MM.1S (cell line): ENCODE data around the gene ANKRD6.

ENCODE experiments used
- EZH2 ChIP-seq: fragments of 300-600 bp; sonication (generic); optimal IDR thresholded peaks from 2 replicates; pipeline ENCODE3; 2017; ENCODE audit warnings: low read depth, mild to moderate bottlenecking, antibody characterized with exemption, low read length, mixed read lengths
- TF ChIP-seq, protein P1 (sequence below): fragments of 300-600 bp; sonication (generic); IDR thresholded peaks from 2 replicates; pipeline ENCODE4 v1.5.1; 2016; ENCODE audit warnings: antibody characterized with exemption, low read length, mixed read lengths

DNA sequence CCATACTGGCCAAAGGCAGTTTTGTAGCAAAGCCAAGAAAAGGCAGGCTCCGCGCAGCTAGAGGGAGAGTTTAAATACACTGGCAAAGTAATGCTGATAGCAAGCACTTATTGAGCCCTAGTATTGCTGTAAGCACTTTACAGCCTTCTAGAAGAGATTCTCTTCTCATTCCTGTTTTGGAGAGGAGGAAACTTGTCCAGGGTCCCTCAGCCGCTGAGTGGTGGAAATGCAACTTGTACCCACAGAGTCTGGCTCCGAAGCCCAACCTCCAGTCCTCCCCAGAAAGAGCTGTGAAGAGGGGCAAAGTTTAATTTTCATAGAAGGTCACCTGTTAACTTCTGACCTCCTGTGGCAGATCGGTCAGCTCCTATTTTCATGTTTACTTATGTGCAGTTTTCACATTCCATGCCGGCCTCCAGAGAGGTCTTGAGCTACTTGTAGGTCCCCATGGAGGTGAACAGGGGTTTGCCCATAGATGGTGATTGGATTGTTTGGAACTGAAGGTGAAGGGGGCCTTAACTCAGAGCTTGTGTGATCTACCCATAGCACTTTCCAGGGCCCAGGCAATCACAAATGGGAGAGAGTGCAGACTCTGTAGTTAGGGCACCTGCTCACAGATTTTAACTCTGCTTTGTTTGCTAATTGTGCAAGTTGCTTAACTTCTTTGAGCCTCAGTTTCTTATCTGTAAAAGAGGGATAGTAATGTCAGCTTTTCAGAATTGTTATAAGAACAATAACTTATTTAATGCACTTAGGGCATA lies 134.9 kb downstream of the ANKRD6 start:
- TF ChIP-seq, protein P1, sequence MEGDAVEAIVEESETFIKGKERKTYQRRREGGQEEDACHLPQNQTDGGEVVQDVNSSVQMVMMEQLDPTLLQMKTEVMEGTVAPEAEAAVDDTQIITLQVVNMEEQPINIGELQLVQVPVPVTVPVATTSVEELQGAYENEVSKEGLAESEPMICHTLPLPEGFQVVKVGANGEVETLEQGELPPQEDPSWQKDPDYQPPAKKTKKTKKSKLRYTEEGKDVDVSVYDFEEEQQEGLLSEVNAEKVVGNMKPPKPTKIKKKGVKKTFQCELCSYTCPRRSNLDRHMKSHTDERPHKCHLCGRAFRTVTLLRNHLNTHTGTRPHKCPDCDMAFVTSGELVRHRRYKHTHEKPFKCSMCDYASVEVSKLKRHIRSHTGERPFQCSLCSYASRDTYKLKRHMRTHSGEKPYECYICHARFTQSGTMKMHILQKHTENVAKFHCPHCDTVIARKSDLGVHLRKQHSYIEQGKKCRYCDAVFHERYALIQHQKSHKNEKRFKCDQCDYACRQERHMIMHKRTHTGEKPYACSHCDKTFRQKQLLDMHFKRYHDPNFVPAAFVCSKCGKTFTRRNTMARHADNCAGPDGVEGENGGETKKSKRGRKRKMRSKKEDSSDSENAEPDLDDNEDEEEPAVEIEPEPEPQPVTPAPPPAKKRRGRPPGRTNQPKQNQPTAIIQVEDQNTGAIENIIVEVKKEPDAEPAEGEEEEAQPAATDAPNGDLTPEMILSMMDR, result no peak
- TF ChIP-seq EZH2, result no peak
